ENCODE data around the gene SMYD3. TPM values are rescaled to one million over a fixed set of nuclear protein-coding genes. Genes with fewer than 3 reads are reported as not detected.

SMYD3 gene
- total RNA-seq, 1 donor from 2014 or later, result 29.2 TPM

DNA sequence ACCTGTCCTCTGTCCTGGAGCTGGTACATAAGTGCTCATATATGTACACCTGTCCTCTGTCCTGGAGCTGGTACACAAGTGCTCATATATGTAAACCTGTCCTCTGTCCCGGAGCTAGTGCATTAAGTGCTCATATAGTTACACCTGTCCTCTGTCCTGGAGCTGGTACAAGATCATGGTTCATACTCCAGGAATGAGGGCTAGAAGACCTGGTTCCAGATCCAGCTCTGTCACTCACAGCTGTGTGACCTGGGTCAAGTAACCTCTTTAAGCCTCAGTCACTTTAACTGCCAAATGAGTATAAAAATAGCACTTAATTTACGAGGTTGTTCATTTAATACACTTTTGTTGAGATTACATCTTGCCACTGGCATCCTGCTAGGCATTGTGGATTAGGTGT lies 28.0 kb downstream of the SMYD3 start:
- no peak for DNase-seq (ENCODE audit: low read depth)
- TF ChIP-seq, protein P1, sequence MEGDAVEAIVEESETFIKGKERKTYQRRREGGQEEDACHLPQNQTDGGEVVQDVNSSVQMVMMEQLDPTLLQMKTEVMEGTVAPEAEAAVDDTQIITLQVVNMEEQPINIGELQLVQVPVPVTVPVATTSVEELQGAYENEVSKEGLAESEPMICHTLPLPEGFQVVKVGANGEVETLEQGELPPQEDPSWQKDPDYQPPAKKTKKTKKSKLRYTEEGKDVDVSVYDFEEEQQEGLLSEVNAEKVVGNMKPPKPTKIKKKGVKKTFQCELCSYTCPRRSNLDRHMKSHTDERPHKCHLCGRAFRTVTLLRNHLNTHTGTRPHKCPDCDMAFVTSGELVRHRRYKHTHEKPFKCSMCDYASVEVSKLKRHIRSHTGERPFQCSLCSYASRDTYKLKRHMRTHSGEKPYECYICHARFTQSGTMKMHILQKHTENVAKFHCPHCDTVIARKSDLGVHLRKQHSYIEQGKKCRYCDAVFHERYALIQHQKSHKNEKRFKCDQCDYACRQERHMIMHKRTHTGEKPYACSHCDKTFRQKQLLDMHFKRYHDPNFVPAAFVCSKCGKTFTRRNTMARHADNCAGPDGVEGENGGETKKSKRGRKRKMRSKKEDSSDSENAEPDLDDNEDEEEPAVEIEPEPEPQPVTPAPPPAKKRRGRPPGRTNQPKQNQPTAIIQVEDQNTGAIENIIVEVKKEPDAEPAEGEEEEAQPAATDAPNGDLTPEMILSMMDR (IDR thresholded peaks at IDR 0.05; ENCODE audit: insufficient read depth, low read length, poor library complexity, severe bottlenecking), result no peak
- H3K4me3 ChIP-seq (ENCODE audit: low read depth, low read length), result no peak overlapping the region
- no peaks in the 10 kb centered on the region for H3K36me3 ChIP-seq (ENCODE audit: control insufficient read depth, insufficient read depth, low read length)
- H3K27me3 ChIP-seq (ENCODE audit: control insufficient read depth, insufficient read depth, low read length), result no peaks in the 10 kb centered on the region

DNA sequence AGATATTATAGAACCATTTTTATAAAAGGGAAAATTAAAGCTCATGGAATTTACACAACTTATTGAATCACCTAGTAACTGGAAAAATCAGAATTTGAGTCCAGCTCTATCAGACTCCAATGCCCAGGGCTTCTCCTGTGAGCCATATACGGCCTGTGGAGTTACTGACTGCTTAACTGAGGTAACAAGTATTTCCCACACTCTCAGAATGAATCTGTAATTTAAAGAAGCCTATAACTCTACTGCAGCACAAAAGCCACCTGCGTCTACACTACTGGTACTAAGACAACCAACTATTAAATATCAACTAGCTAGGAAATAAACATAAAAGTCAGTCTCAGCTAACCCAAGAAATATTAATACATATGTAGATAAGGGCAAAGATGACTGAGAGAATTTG lies 29.4 kb downstream of the SMYD3 start:
- TF ChIP-seq, protein P1 (IDR thresholded peaks at IDR 0.05; ENCODE audit: insufficient read depth, low read length, poor library complexity, severe bottlenecking), result no peak
- Histone ChIP-seq H3K4me3 (ENCODE audit: low read depth, low read length) (no peak overlapping the region), H3K27me3 (ENCODE audit: control insufficient read depth, insufficient read depth, low read length) (no peaks in the 10 kb centered on the region), H3K36me3 (ENCODE audit: control insufficient read depth, insufficient read depth, low read length) (no peaks in the 10 kb centered on the region)
- no peak for DNase-seq (ENCODE audit: low read depth)

DNA sequence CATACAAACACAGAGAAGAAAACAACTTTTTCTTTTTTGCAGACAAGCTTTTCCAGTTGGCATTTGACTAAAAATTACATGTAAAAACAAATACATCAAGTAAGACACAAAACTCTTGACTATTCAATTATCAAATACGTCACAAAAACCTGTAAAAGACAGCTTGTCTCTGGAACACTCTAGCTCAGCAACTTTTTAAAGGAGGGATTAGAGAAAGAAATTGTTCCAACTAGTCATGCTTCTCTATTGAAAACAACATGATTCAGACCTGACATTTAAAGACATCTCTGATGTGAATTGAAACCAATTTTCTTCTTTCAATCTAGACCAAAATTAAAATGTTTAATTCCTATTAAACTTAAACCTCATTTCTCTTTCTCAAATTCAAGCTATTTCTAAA lies 30.3 kb downstream of the SMYD3 start:
- TF ChIP-seq, protein P1 (IDR thresholded peaks at IDR 0.05; ENCODE audit: insufficient read depth, low read length, poor library complexity, severe bottlenecking), result no peak
- no peak for DNase-seq (ENCODE audit: low read depth)
- H3K4me3 ChIP-seq (ENCODE audit: low read depth, low read length), result no peak overlapping the region
- H3K27me3 ChIP-seq (ENCODE audit: control insufficient read depth, insufficient read depth, low read length), result no peaks in the 10 kb centered on the region
- no peaks in the 10 kb centered on the region for H3K36me3 ChIP-seq (ENCODE audit: control insufficient read depth, insufficient read depth, low read length)

DNA sequence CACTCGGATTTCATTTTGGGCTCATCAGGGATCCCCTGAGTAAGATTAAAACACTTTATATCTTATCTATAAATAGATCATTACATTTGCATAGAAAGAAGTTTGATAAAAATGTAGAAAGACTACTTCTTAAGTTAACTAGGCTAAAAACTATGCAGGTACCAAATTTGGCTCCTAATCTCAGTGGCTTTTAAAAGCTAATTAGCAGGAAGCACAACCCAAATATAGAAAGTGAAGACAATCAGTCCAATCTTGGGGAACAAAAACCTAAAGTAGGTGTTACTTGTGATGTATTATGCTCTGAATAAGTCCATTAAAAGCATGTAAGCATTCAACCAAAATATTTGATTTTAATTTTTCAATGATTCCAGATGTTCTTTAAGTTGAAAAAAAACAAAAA lies 35.4 kb downstream of the SMYD3 start:
- Histone ChIP-seq H3K4me3 (ENCODE audit: low read depth, low read length) (no peak overlapping the region), H3K36me3 (ENCODE audit: control insufficient read depth, insufficient read depth, low read length) (no peaks in the 10 kb centered on the region), H3K27me3 (ENCODE audit: control insufficient read depth, insufficient read depth, low read length) (no peaks in the 10 kb centered on the region)
- TF ChIP-seq, protein P1 (IDR thresholded peaks at IDR 0.05; ENCODE audit: insufficient read depth, low read length, poor library complexity, severe bottlenecking), result no peak
- DNase-seq (ENCODE audit: low read depth), result no peak

DNA sequence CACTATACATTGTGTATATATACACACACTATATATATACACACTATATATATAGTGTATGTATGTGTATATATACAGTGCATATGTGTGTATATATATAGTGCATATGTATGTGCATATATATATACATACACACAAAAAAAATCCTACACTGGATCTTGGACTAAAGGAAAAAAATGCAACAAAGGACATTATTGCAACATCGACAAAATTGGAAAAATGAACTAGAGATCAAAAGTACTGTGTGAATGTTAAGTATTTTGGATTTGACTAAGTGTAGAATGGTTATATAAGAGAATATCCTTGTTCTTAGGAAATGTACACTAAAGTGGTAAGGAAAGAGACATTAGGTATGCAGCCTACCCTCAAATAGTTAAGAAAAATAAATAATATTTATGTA lies 36.5 kb downstream of the SMYD3 start:
- H3K27me3 ChIP-seq (ENCODE audit: control insufficient read depth, insufficient read depth, low read length), result no peaks in the 10 kb centered on the region
- TF ChIP-seq, protein P1 (IDR thresholded peaks at IDR 0.05; ENCODE audit: insufficient read depth, low read length, poor library complexity, severe bottlenecking), result no peak
- H3K4me3 ChIP-seq (ENCODE audit: low read depth, low read length), result no peak overlapping the region
- no peaks in the 10 kb centered on the region for H3K36me3 ChIP-seq (ENCODE audit: control insufficient read depth, insufficient read depth, low read length)
- no peak for DNase-seq (ENCODE audit: low read depth)

DNA sequence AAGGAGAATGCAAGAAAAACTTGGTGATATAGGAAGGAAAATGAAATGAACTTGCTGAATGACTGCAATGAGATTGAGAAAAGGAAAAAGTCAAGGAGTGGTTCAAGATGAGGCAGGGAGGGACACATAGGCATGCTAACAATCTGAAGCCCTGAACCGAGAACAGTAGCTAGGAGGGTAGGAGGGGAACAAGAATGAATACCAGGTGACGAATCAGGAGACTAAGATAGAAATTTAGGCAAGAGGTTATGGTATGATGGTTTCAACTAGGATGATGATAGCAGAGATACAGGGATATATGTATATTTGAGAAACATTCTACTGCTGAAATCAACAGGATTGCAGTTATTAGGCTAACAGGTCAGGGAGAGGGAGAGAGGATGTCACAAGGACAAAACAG lies 44.1 kb downstream of the SMYD3 start:
- Histone ChIP-seq H3K27me3 (ENCODE audit: control insufficient read depth, insufficient read depth, low read length) (no peaks in the 10 kb centered on the region), H3K36me3 (ENCODE audit: control insufficient read depth, insufficient read depth, low read length) (no peaks in the 10 kb centered on the region), H3K4me3 (ENCODE audit: low read depth, low read length) (no peak overlapping the region)
- DNase-seq (ENCODE audit: low read depth), result no peak
- TF ChIP-seq, protein P1 (IDR thresholded peaks at IDR 0.05; ENCODE audit: insufficient read depth, low read length, poor library complexity, severe bottlenecking), result no peak

Measured in kidney epithelial cell (primary cell).